ENCODE measurements around the gene PTBP1. TPM values are rescaled to one million over a fixed set of nuclear protein-coding genes. Genes with fewer than 3 reads are reported as not detected.

The PTBP1 gene
- total and polyA plus RNA-seq, 2 of the 13 experiments (the other 11 are each of a cell fraction or from before 2014, with no cell fraction given), result 195 to 288 TPM

GRCh38 chr19:824885-825284, 27.6 kb downstream of the PTBP1 start:
- no peak for FAIRE-seq
- 55% methylated on average over 9 of the region's 15 CpGs for whole genome bisulfite sequencing (ENCODE audit: low lambda C conversion rate)

More at GRCh38 chr19:824885-825284, 27.6 kb downstream of the PTBP1 start:
- no peaks in the 10 kb centered on the region for H3K79me2 ChIP-seq (ENCODE audit: insufficient read depth, low read length)
- ChIA-PET CTCF (ENCODE audit: low intra/inter-chr PET ratio, low total read pairs) (no interaction called here), POLR2A (no interaction called here)
- peaks cover 7 to 30% of the 10 kb centered on the region in 2 experiments for H3K27me3 ChIP-seq (ENCODE audit: control insufficient read depth in 1 of 2, insufficient read depth in 2 of 2, low read length in 2 of 2)
- peaks cover 8% of the 10 kb centered on the region for H3K4me1 ChIP-seq (ENCODE audit: insufficient read depth, low read length)
- no peak overlapping the region for H3K9ac ChIP-seq (ENCODE audit: insufficient read depth, low read depth, low read length)
- TF ChIP-seq FOXP1 (IDR thresholded peaks at IDR 0.05) (no peak), FOXP1 (CRISPR knock-in tag; IDR thresholded peaks at IDR 0.05) (no peak), GABPA (IDR thresholded peaks at IDR 0.05; ENCODE audit: low read depth, low read length) (no peak), GABPA (CRISPR knock-in tag; IDR thresholded peaks at IDR 0.05; ENCODE audit: low read depth) (peak; percentile 31; the same call in 1 of the 2 replicates), KDM1A (CRISPR knock-in tag; IDR thresholded peaks at IDR 0.05) (no peak), HMGA1 (CRISPR knock-in tag; conservative IDR thresholded peaks at IDR 0.05) (no peak), CHCHD3 (CRISPR knock-in tag; IDR thresholded peaks at IDR 0.05) (no peak), MAFG (CRISPR knock-in tag; IDR thresholded peaks at IDR 0.05) (no peak), HES4 (CRISPR knock-in tag; IDR thresholded peaks at IDR 0.05; ENCODE audit: borderline replicate concordance) (no peak), HMGXB3 (CRISPR knock-in tag; IDR thresholded peaks at IDR 0.05; ENCODE audit: borderline replicate concordance) (no peak)
- no peak overlapping the region for H3K27ac ChIP-seq (ENCODE audit: extremely low read length, insufficient read depth, low read length)
- H2AFZ ChIP-seq (ENCODE audit: low read length), result no peak overlapping the region
- no peaks in the 10 kb centered on the region for H3K9me3 ChIP-seq (ENCODE audit: low read length)
- no peaks in the 10 kb centered on the region for H3K36me3 ChIP-seq (replicated peaks in 1 of 2; ENCODE audit: control insufficient read depth in 1 of 2, insufficient read depth in 2 of 2, low read length in 2 of 2)
- no peak for ATAC-seq
- intact Hi-C loops (cut with micrococcal nuclease; ENCODE audit: unreplicated experiment) (no loop called here), in situ Hi-C loops (cut with HindIII; ENCODE audit: extremely low pct_ligation_motif_present, low pct_unique_long_range_greater_than_20kb) (no loop called here)
- BruUV-seq (replicated peaks), result no TSS peak
- no peaks in the 10 kb centered on the region for H4K20me1 ChIP-seq (ENCODE audit: insufficient read depth, low read length)
- DNase-seq (ENCODE audit: low spot score), result no peak
- H3K4me2 ChIP-seq (ENCODE audit: low read depth, low read length), result no peak overlapping the region
- H3K4me3 ChIP-seq (replicated peaks in 1 of 3; ENCODE audit: insufficient read depth in 1 of 3, low read depth in 2 of 3, low read length in 3 of 3), result peak overlapping the region in 1 of 3 experiments; percentile 25; a peak in 1 of 6 replicates
